Fibroblast of pulmonary artery (primary cell): ENCODE results near the gene LINGO1.

ENCODE experiments used
- DNase-seq: peaks from one replicate; pipeline ENCODE4 v3.0.0-alpha.2; 2010; ENCODE audit warnings: low read depth
- H3K4me3 ChIP-seq: replicated peaks from 2 replicates; pipeline ENCODE4 v1.5.1; 2011; ENCODE audit warnings: low read depth, mild to moderate bottlenecking, control low read depth, low read length, moderate library complexity
- TF ChIP-seq, protein P1 (sequence below): IDR thresholded peaks from 2 replicates; pipeline ENCODE4 v1.5.1; 2011; ENCODE audit warnings: mild to moderate bottlenecking, control low read depth, low read length, inconsistent platforms; ENCODE audit errors: missing control alignments

LINGO1 gene

GRCh38 chr15:77568973-77569728 lies 63.6 kb downstream of the LINGO1 start:
- TF ChIP-seq, protein P1, sequence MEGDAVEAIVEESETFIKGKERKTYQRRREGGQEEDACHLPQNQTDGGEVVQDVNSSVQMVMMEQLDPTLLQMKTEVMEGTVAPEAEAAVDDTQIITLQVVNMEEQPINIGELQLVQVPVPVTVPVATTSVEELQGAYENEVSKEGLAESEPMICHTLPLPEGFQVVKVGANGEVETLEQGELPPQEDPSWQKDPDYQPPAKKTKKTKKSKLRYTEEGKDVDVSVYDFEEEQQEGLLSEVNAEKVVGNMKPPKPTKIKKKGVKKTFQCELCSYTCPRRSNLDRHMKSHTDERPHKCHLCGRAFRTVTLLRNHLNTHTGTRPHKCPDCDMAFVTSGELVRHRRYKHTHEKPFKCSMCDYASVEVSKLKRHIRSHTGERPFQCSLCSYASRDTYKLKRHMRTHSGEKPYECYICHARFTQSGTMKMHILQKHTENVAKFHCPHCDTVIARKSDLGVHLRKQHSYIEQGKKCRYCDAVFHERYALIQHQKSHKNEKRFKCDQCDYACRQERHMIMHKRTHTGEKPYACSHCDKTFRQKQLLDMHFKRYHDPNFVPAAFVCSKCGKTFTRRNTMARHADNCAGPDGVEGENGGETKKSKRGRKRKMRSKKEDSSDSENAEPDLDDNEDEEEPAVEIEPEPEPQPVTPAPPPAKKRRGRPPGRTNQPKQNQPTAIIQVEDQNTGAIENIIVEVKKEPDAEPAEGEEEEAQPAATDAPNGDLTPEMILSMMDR: no peak
- peak overlapping the region; percentile 29 for H3K4me3 ChIP-seq
- DNase-seq: peak; percentile 38

- no peak overlapping the region for H3K4me3 ChIP-seq
- no peak for DNase-seq
- TF ChIP-seq, protein P1: no peak
Measured at GRCh38 chr15:77568014-77568972, 64.4 kb downstream of the LINGO1 start.

- no peak overlapping the region for H3K4me3 ChIP-seq
- TF ChIP-seq, protein P1: no peak
- no peak for DNase-seq
Measured at GRCh38 chr15:77567202-77567601, 65.5 kb downstream of the LINGO1 start.

DNA sequence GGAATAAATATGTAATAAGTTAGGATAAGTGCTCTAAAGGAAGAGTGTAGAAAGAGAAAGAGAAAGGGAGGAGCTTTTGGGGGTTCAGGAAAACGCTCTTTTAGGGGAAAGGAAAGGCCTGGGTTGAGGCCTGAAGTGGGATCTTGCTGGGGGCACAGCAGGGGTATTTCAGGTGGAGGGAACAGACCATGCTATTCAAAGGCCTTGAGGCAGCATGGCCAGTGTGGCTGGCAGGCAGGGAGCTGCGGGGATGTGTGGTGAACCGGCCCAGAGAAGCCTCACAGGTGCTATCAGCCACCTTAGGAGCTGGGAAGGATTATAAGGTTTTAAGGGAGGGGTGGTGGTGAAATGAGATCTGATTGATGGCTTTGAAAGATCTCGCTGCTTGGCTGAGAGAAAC lies 66.6 kb downstream of the LINGO1 start:
- TF ChIP-seq, protein P1: no peak
- DNase-seq: no peak
- H3K4me3 ChIP-seq: no peak overlapping the region

DNA sequence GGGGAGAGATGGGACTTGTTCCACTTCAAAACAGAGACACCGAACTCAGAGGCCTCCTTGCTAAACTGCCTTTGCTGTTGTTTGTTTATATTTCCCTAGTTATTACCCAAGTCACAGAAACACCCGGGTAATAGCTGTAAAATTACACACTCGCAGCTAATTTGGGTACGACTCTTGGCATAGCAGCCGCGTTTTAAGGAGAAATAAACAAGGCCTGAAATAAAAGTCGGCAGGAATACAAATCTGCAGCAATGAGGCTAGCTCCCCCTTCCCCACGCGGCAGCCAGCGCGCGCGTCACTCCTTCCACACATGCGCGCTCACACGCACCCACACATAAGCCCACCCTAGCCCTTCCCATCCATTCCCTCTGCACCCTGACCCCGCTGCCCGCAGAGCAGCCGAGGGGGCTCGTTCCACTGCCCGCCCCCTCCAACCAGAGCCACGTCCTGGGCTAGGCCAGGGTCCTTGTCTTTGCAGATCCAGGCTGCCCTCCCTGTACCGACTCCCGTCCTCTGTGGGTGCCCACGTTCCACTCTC lies 67.3 kb downstream of the LINGO1 start:
- TF ChIP-seq, protein P1: no peak
- no peak for DNase-seq
- H3K4me3 ChIP-seq: no peak overlapping the region

- no peak overlapping the region for H3K4me3 ChIP-seq
- DNase-seq: no peak
- TF ChIP-seq, protein P1: no peak
Measured at GRCh38 chr15:77564938-77565337, 67.8 kb downstream of the LINGO1 start.
